Cardiac muscle cell (in vitro differentiated cells and primary cell): Measurements from ENCODE around the gene CTPS2. TPM values are rescaled to one million over a fixed set of nuclear protein-coding genes. Genes with fewer than 3 reads are reported as not detected.

Experiments
- DNase-seq, 2 donors: peaks; one replicate each; pipeline versions ENCODE4 v3.0.0 to v3.0.0-alpha.2; 2010 to 2017; ENCODE audit warnings: low read depth in 1 of 2, low spot score in 1 of 2
- H3K27ac ChIP-seq: fragments of 200-600 bp; sonication (generic); 2 replicates; pipeline ENCODE4 v1.5.1; 2016
- H3K27me3 ChIP-seq: fragments of 200-600 bp; sonication (generic); 2 replicates; pipeline ENCODE4 v1.6.0; 2016; ENCODE audit warnings: control low read depth
- H3K36me3 ChIP-seq: fragments of 200-600 bp; sonication (generic); 2 replicates; pipeline ENCODE4 v1.5.1; 2016; ENCODE audit warnings: control low read depth
- H3K4me1 ChIP-seq: fragments of 200-600 bp; sonication (generic); 2 replicates; pipeline ENCODE4 v1.8.1; 2017; ENCODE audit warnings: low read depth, mild to moderate bottlenecking, mixed run types
- H3K4me3 ChIP-seq: fragments of 200-600 bp; sonication (generic); 2 replicates; pipeline ENCODE4 v1.5.1; 2016; ENCODE audit warnings: mild to moderate bottlenecking
- H3K9me3 ChIP-seq: fragments of 200-600 bp; sonication (generic); 2 replicates; pipeline ENCODE4 v1.5.1; 2017; ENCODE audit warnings: low read depth, mild to moderate bottlenecking, control low read depth
- polyA plus RNA-seq: library from polyadenylated mRNA; unstranded; fragments of >200 nt; fragmentation: Nextera tagmentation; extraction: Ambion mirVana; gene quantifications from 2 replicates; pipeline ENCODE4 v1.2.1, GENCODE V29; 2016
- total RNA-seq: library from RNA; depleted of rRNA; stranded (reverse); fragments of >200 nt; gene quantifications from 2 replicates; pipeline ENCODE4 v1.2.3, GENCODE V29; 2016
- TF ChIP-seq, protein P1 (sequence below): IDR thresholded peaks from 2 replicates; pipeline ENCODE4 v1.5.1; 2012; ENCODE audit warnings: low read depth, mild to moderate bottlenecking, low read length

The CTPS2 gene
- total and polyA plus RNA-seq, 2 experiments from 2014 or later: 37.4 to 51.0 TPM

- TF ChIP-seq, protein P1, sequence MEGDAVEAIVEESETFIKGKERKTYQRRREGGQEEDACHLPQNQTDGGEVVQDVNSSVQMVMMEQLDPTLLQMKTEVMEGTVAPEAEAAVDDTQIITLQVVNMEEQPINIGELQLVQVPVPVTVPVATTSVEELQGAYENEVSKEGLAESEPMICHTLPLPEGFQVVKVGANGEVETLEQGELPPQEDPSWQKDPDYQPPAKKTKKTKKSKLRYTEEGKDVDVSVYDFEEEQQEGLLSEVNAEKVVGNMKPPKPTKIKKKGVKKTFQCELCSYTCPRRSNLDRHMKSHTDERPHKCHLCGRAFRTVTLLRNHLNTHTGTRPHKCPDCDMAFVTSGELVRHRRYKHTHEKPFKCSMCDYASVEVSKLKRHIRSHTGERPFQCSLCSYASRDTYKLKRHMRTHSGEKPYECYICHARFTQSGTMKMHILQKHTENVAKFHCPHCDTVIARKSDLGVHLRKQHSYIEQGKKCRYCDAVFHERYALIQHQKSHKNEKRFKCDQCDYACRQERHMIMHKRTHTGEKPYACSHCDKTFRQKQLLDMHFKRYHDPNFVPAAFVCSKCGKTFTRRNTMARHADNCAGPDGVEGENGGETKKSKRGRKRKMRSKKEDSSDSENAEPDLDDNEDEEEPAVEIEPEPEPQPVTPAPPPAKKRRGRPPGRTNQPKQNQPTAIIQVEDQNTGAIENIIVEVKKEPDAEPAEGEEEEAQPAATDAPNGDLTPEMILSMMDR: no peak
- H3K27ac ChIP-seq: no peak overlapping the region
- H3K4me1 ChIP-seq: no peaks in the 10 kb centered on the region
- no peak for DNase-seq
- H3K36me3 ChIP-seq: no peaks in the 10 kb centered on the region
- H3K9me3 ChIP-seq: no peaks in the 10 kb centered on the region
- no peaks in the 10 kb centered on the region for H3K27me3 ChIP-seq
- no peak overlapping the region for H3K4me3 ChIP-seq
Measured at GRCh38 chrX:16544969-16545368, 167.5 kb downstream of the CTPS2 start.

Other genes with a start within 250 kb of the CTPS2 start
- not detected in 2 replicates for gene S100G, start 62.5 kb downstream of the CTPS2 start, total RNA-seq
- gene S100G, start 62.5 kb downstream of the CTPS2 start, polyA plus RNA-seq: not detected in 2 replicates
- gene SYAP1, start 6.9 kb upstream of the CTPS2 start, total RNA-seq: 26.7 and 28.1 TPM in 2 replicates
- gene SYAP1, start 6.9 kb upstream of the CTPS2 start, polyA plus RNA-seq: 27.5 and 40.2 TPM in 2 replicates
- gene TXLNG, start 73.8 kb upstream of the CTPS2 start, total RNA-seq: 10.0 and 16.8 TPM in 2 replicates
- gene TXLNG, start 73.8 kb upstream of the CTPS2 start, polyA plus RNA-seq: 12.4 and 16.0 TPM in 2 replicates
- gene RBBP7, start 157.7 kb upstream of the CTPS2 start, total RNA-seq: 176 and 231 TPM in 2 replicates
- 448 and 459 TPM in 2 replicates for gene RBBP7, start 157.7 kb upstream of the CTPS2 start, polyA plus RNA-seq
- gene REPS2, start 234.0 kb upstream of the CTPS2 start, total RNA-seq: 9.1 and 17.3 TPM in 2 replicates
- 6.0 and 9.8 TPM in 2 replicates for gene REPS2, start 234.0 kb upstream of the CTPS2 start, polyA plus RNA-seq